KOPT-K1 (cell line): ENCODE data around the gene ETV3L.
"Not testable (repeated sequence)": the region's sequence is repeated elsewhere in the genome, so short reads cannot be mapped to it uniquely, and the experiment has no call there.

Experiments used
- H3K27ac ChIP-seq: fragments of 200-600 bp; sonication (generic); 2 replicates; pipeline ENCODE4 v1.5.1; 2016; ENCODE audit warnings: antibody characterized with exemption, mild to moderate bottlenecking, low read depth, low read length; ENCODE audit not compliant: poor library complexity, severe bottlenecking
- H3K36me3 ChIP-seq: fragments of 200-600 bp; sonication (generic); 2 replicates; pipeline ENCODE4 v1.5.1; 2017; ENCODE audit warnings: antibody characterized with exemption, mild to moderate bottlenecking, low read length, moderate library complexity; ENCODE audit not compliant: insufficient read depth
- H3K9me3 ChIP-seq: fragments of 200-600 bp; sonication (generic); 2 replicates; pipeline ENCODE4 v1.5.1; 2017; ENCODE audit warnings: antibody characterized with exemption, low read length, mild to moderate bottlenecking; ENCODE audit not compliant: insufficient read depth, poor library complexity, severe bottlenecking

ETV3L gene

GRCh38 chr1:157101149-157101548 is 1.5 kb upstream of the ETV3L start:
- no peaks in the 10 kb centered on the region for H3K36me3 ChIP-seq
- no peak overlapping the region for H3K27ac ChIP-seq
- H3K9me3 ChIP-seq: no peaks in the 10 kb centered on the region

GRCh38 chr1:157098987-157099632 is 498 bp downstream of the ETV3L start:
- not testable (repeated sequence) for H3K9me3 ChIP-seq, H3K36me3 ChIP-seq

GRCh38 chr1:157098519-157098918 is 1.1 kb downstream of the ETV3L start:
- H3K9me3 ChIP-seq: no peaks in the 10 kb centered on the region
- no peaks in the 10 kb centered on the region for H3K36me3 ChIP-seq
- no peak overlapping the region for H3K27ac ChIP-seq

More at GRCh38 chr1:157098987-157099632, 498 bp downstream of the ETV3L start:
- H3K27ac ChIP-seq: not testable (repeated sequence)

GRCh38 chr1:157097692-157098091 is 1.9 kb downstream of the ETV3L start:
- no peaks in the 10 kb centered on the region for H3K36me3 ChIP-seq
- H3K27ac ChIP-seq: no peak overlapping the region
- H3K9me3 ChIP-seq: no peaks in the 10 kb centered on the region

GRCh38 chr1:157096881-157097280 is 2.7 kb downstream of the ETV3L start:
- no peaks in the 10 kb centered on the region for H3K36me3 ChIP-seq
- H3K27ac ChIP-seq: no peak overlapping the region
- H3K9me3 ChIP-seq: no peaks in the 10 kb centered on the region

GRCh38 chr1:157095551-157095950 is 4.1 kb downstream of the ETV3L start:
- Histone ChIP-seq H3K9me3 (no peaks in the 10 kb centered on the region), H3K27ac (no peak overlapping the region), H3K36me3 (no peaks in the 10 kb centered on the region)

- no peaks in the 10 kb centered on the region for H3K36me3 ChIP-seq
- no peaks in the 10 kb centered on the region for H3K9me3 ChIP-seq
- H3K27ac ChIP-seq: no peak overlapping the region
These were observed 4.5 kb downstream of the ETV3L start for GRCh38 chr1:157095091-157095490.

- no peaks in the 10 kb centered on the region for H3K36me3 ChIP-seq
- H3K27ac ChIP-seq: no peak overlapping the region
- H3K9me3 ChIP-seq: no peaks in the 10 kb centered on the region
These were observed 6.8 kb downstream of the ETV3L start for GRCh38 chr1:157092831-157093230.

GRCh38 chr1:157091668-157092273 is 7.8 kb downstream of the ETV3L start:
- Histone ChIP-seq H3K27ac (no peak overlapping the region), H3K36me3 (no peaks in the 10 kb centered on the region), H3K9me3 (no peaks in the 10 kb centered on the region)

GRCh38 chr1:157091186-157091585 is 8.4 kb downstream of the ETV3L start:
- Histone ChIP-seq H3K9me3 (no peaks in the 10 kb centered on the region), H3K36me3 (no peaks in the 10 kb centered on the region), H3K27ac (no peak overlapping the region)

- H3K27ac ChIP-seq: no peak overlapping the region
- no peaks in the 10 kb centered on the region for H3K9me3 ChIP-seq
- no peaks in the 10 kb centered on the region for H3K36me3 ChIP-seq
These were observed 8.8 kb downstream of the ETV3L start for GRCh38 chr1:157090771-157091170.

- H3K36me3 ChIP-seq: no peaks in the 10 kb centered on the region
- H3K27ac ChIP-seq: no peak overlapping the region
- H3K9me3 ChIP-seq: no peaks in the 10 kb centered on the region
These were observed 9.4 kb downstream of the ETV3L start for GRCh38 chr1:157090196-157090647.

GRCh38 chr1:157089789-157090188 is 9.8 kb downstream of the ETV3L start:
- Histone ChIP-seq H3K36me3 (no peaks in the 10 kb centered on the region), H3K9me3 (no peaks in the 10 kb centered on the region), H3K27ac (no peak overlapping the region)

- Histone ChIP-seq H3K27ac (no peak overlapping the region), H3K9me3 (no peaks in the 10 kb centered on the region), H3K36me3 (no peaks in the 10 kb centered on the region)
These were observed 11.0 kb downstream of the ETV3L start for GRCh38 chr1:157088607-157089006.

GRCh38 chr1:157087030-157087429 is 12.6 kb downstream of the ETV3L start:
- no peaks in the 10 kb centered on the region for H3K9me3 ChIP-seq
- no peaks in the 10 kb centered on the region for H3K36me3 ChIP-seq
- H3K27ac ChIP-seq: no peak overlapping the region

- Histone ChIP-seq H3K36me3 (no peaks in the 10 kb centered on the region), H3K9me3 (no peaks in the 10 kb centered on the region), H3K27ac (no peak overlapping the region)
These were observed 13.3 kb downstream of the ETV3L start for GRCh38 chr1:157086299-157086698.
